Subcutaneous adipose tissue (tissue), 4 donors: ENCODE data around the gene DISC1. TPM values are rescaled to one million over a fixed set of nuclear protein-coding genes. Genes with fewer than 3 reads are reported as not detected.

Source experiments
- CTCF ChIP-seq: fragments of 450-650 bp; IDR thresholded peaks from one replicate; pipeline ENCODE4 v1.5.1; 2016; ENCODE audit warnings: low read depth, mild to moderate bottlenecking, control low read depth, antibody characterized with exemption, moderate library complexity
- total RNA-seq, 4 donors: library from RNA; depleted of rRNA; stranded (reverse); fragments of >200 nt; gene quantifications; one replicate each; pipeline ENCODE4 v1.1.0, GENCODE V29; 2016

The DISC1 gene
- total RNA-seq, 4 donors from 2014 or later: 9.8 to 21.6 (median 19.7) TPM

- TF ChIP-seq CTCF: no peak
These were observed 303.8 kb downstream of the DISC1 start for GRCh38 chr1:231930257-231930947.

GRCh38 chr1:231931146-231931545 lies 304.6 kb downstream of the DISC1 start:
- no peak for TF ChIP-seq CTCF

- no peak for TF ChIP-seq CTCF
These were observed 305.4 kb downstream of the DISC1 start for GRCh38 chr1:231931846-231932454.

- no peak for TF ChIP-seq CTCF
These were observed 307.4 kb downstream of the DISC1 start for GRCh38 chr1:231933711-231934626.

GRCh38 chr1:231934797-231935196 lies 308.2 kb downstream of the DISC1 start:
- no peak for TF ChIP-seq CTCF

GRCh38 chr1:231935856-231936255 lies 309.3 kb downstream of the DISC1 start:
- no peak for TF ChIP-seq CTCF
